ENCODE results near the gene FLNB.

GRCh38 chr3:57959423-57960173, 48.6 kb upstream of the FLNB start:
- TF ChIP-seq, protein P1, sequence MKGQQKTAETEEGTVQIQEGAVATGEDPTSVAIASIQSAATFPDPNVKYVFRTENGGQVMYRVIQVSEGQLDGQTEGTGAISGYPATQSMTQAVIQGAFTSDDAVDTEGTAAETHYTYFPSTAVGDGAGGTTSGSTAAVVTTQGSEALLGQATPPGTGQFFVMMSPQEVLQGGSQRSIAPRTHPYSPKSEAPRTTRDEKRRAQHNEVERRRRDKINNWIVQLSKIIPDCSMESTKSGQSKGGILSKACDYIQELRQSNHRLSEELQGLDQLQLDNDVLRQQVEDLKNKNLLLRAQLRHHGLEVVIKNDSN (CRISPR knock-in tag; IDR thresholded peaks at IDR 0.05) = no peak
- TF ChIP-seq, protein P2, sequence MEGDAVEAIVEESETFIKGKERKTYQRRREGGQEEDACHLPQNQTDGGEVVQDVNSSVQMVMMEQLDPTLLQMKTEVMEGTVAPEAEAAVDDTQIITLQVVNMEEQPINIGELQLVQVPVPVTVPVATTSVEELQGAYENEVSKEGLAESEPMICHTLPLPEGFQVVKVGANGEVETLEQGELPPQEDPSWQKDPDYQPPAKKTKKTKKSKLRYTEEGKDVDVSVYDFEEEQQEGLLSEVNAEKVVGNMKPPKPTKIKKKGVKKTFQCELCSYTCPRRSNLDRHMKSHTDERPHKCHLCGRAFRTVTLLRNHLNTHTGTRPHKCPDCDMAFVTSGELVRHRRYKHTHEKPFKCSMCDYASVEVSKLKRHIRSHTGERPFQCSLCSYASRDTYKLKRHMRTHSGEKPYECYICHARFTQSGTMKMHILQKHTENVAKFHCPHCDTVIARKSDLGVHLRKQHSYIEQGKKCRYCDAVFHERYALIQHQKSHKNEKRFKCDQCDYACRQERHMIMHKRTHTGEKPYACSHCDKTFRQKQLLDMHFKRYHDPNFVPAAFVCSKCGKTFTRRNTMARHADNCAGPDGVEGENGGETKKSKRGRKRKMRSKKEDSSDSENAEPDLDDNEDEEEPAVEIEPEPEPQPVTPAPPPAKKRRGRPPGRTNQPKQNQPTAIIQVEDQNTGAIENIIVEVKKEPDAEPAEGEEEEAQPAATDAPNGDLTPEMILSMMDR (IDR thresholded peaks at IDR 0.05 in 2 of 3, conservative IDR thresholded peaks at IDR 0.05 in 1 of 3; ENCODE audit: insufficient read depth in 2 of 3, low read depth in 1 of 3, low read length in 3 of 3) = no peak
- TF ChIP-seq ZNF12 (CRISPR knock-in tag; IDR thresholded peaks at IDR 0.05) (no peak), EP300 (IDR thresholded peaks at IDR 0.05; ENCODE audit: low read length) (no peak), THRAP3 (IDR thresholded peaks at IDR 0.05; ENCODE audit: borderline replicate concordance) (no peak), SREBF2 (CRISPR knock-in tag; IDR thresholded peaks at IDR 0.05) (no peak), EZH2 (IDR thresholded peaks at IDR 0.05; ENCODE audit: borderline replicate concordance, low read depth, low read length) (no peak)

Measured in K562 (cell line).